A549 (cell line): ENCODE measurements around the gene SERPINA10. TPM values are rescaled to one million over a fixed set of nuclear protein-coding genes. Genes with fewer than 3 reads are reported as not detected.

Source experiments
- ATAC-seq, 2 experiments: fragments of 200-7000 bp in 1 of 2; fragments of >200 bp in 1 of 2; cut with Nextera tagmentation in 1 of 2; cut with Tn5 transposase in 1 of 2; 3 replicates each; pipeline versions ENCODE4 v1.8.0 to v1.9.1; 2018 to 2020; ENCODE audit warnings: mild to moderate bottlenecking in 1 of 2, moderate library complexity in 1 of 2
- CTCF ChIA-PET: fragments of 300-600 bp; sonication (Branson Sonifier 250); formaldehyde crosslinking; extraction: SDS; loops from one replicate; lab custom pipeline; 2021; ENCODE audit warnings: antibody characterized with exemption, inconsistent platforms; lab: Yijun Ruan, JAX
- POLR2A ChIA-PET: fragments of 350-600 bp; formaldehyde crosslinking; extraction: SDS; loops from one replicate; lab custom pipeline; 2021; ENCODE audit warnings: antibody characterized with exemption, inconsistent platforms; lab: Yijun Ruan, JAX
- DNase-seq, 2 experiments: peaks; one replicate each; pipeline versions ENCODE4 v3.0.0 to v3.0.0-alpha.2; 2011 to 2016; ENCODE audit warnings: low read depth in 1 of 2, low spot score in 1 of 2
- FAIRE-seq: peaks from 2 replicates; lab custom pipeline; 2011; peaks lifted over from hg19 to GRCh38; lab: Jason Lieb, UNC
- H3K27ac ChIP-seq, 2 experiments: fragments of >200 bp; sonication (Bioruptor Twin); formaldehyde crosslinking; 3 replicates each; pipeline ENCODE4 v1.5.1; 2016 to 2017
- H3K4me1 ChIP-seq: fragments of >200 bp; sonication (Bioruptor Twin); formaldehyde crosslinking; 3 replicates; pipeline ENCODE4 v1.6.1; 2016
- H3K4me2 ChIP-seq: fragments of >200 bp; sonication (Bioruptor Twin); formaldehyde crosslinking; 3 replicates; pipeline ENCODE4 v1.6.1; 2016
- H3K4me3 ChIP-seq: fragments of >200 bp; sonication (Bioruptor Twin); formaldehyde crosslinking; 3 replicates; pipeline ENCODE4 v1.5.1; 2016
- H3K9me3 ChIP-seq: fragments of >200 bp; sonication (Bioruptor Twin); formaldehyde crosslinking; 3 replicates; pipeline ENCODE4 v1.6.1; 2016
- CBX8 ChIP-seq: fragments of 200-600 bp; sonication (generic); IDR thresholded peaks from 2 replicates; pipeline ENCODE4 v1.6.1; 2016
- E2F6 ChIP-seq: IDR thresholded peaks from 2 replicates; pipeline ENCODE4 v1.6.1; 2012; ENCODE audit warnings: low read depth, borderline replicate concordance
- EHF ChIP-seq: fragments of 250-450 bp; sonication (Bioruptor Pico); IDR thresholded peaks from 2 replicates; pipeline ENCODE4 v1.5.0; 2020; ENCODE audit warnings: mild to moderate bottlenecking
- EHMT2 ChIP-seq: fragments of 200-600 bp; sonication (generic); IDR thresholded peaks from 2 replicates; pipeline ENCODE4 v1.6.1; 2016; ENCODE audit warnings: antibody characterized with exemption, low read depth, mild to moderate bottlenecking, moderate library complexity
- FOSL2 ChIP-seq, 2 experiments: fragments of 450-650 bp in 1 of 2; fragments of >200 bp in 1 of 2; sonication (Bioruptor Twin) in 1 of 2; formaldehyde crosslinking; IDR thresholded peaks; 2 replicates each; pipeline versions ENCODE4 v1.5.0 to v1.6.1; 2016 to 2020; ENCODE audit warnings: mild to moderate bottlenecking in 1 of 2, moderate library complexity in 1 of 2
- FOXS1 ChIP-seq: fragments of 250-450 bp; sonication (Bioruptor Pico); IDR thresholded peaks from 2 replicates; pipeline ENCODE4 v1.5.0; 2020; ENCODE audit warnings: mild to moderate bottlenecking, moderate library complexity
- GATA3 ChIP-seq: IDR thresholded peaks from 2 replicates; pipeline ENCODE4 v1.6.1; 2012; ENCODE audit warnings: borderline replicate concordance
- JUN ChIP-seq, 2 experiments: fragments of >200 bp; sonication (Bioruptor Twin); formaldehyde crosslinking; IDR thresholded peaks; 2 replicates in 1 of 2; 3 replicates in 1 of 2; pipeline ENCODE4 v1.6.1; 2016 to 2017
- KDM5A ChIP-seq: fragments of 200-600 bp; sonication (generic); IDR thresholded peaks from 2 replicates; pipeline ENCODE4 v1.6.1; 2016; ENCODE audit warnings: antibody characterized with exemption, mild to moderate bottlenecking
- MAFK ChIP-seq: fragments of 450-650 bp; IDR thresholded peaks from 2 replicates; pipeline ENCODE4 v1.6.1; 2014; ENCODE audit not compliant: partially characterized antibody
- MYC ChIP-seq: IDR thresholded peaks from 2 replicates; pipeline ENCODE4 v1.6.1; 2012; ENCODE audit warnings: mild to moderate bottlenecking, inconsistent platforms, low read length, improper control_type of control experiment, borderline replicate concordance
- POLR2AphosphoS2 ChIP-seq: conservative IDR thresholded peaks from 2 replicates; pipeline ENCODE4 v1.6.1; 2012; ENCODE audit warnings: low read length, improper control_type of control experiment, inconsistent platforms
- RAD21 ChIP-seq, 2 experiments: fragments of >200 bp in 1 of 2; sonication (Bioruptor Twin) in 1 of 2; formaldehyde crosslinking in 1 of 2; IDR thresholded peaks in 1 of 2; conservative IDR thresholded peaks in 1 of 2; 2 replicates in 1 of 2; 3 replicates in 1 of 2; pipeline ENCODE4 v1.6.1; 2012 to 2018; ENCODE audit warnings: inconsistent platforms in 1 of 2
- RARB ChIP-seq: fragments of 250-450 bp; sonication (Bioruptor Pico); IDR thresholded peaks from 2 replicates; pipeline ENCODE4 v1.8.0; 2021; ENCODE audit warnings: mild to moderate bottlenecking, moderate library complexity
- RNF2 ChIP-seq: fragments of 200-600 bp; sonication (generic); IDR thresholded peaks from 2 replicates; pipeline ENCODE4 v1.6.1; 2016; ENCODE audit warnings: low read depth, mild to moderate bottlenecking, antibody characterized with exemption, moderate library complexity, borderline replicate concordance
- SREBF2 ChIP-seq: fragments of 450-650 bp; IDR thresholded peaks from 2 replicates; pipeline ENCODE4 v1.6.1; 2014; ENCODE audit warnings: mild to moderate bottlenecking, moderate library complexity
- USF2 ChIP-seq: fragments of 450-650 bp; IDR thresholded peaks from 2 replicates; pipeline ENCODE4 v1.6.1; 2014; ENCODE audit warnings: antibody characterized with exemption
- ZC3H11A ChIP-seq: fragments of 450-650 bp; IDR thresholded peaks from 2 replicates; pipeline ENCODE4 v1.6.1; 2014; ENCODE audit warnings: antibody characterized with exemption, mild to moderate bottlenecking
- ZFP36 ChIP-seq: fragments of 450-650 bp; IDR thresholded peaks from 2 replicates; pipeline ENCODE4 v1.6.1; 2014; ENCODE audit warnings: borderline replicate concordance; ENCODE audit not compliant: partially characterized antibody
- WGBS: methylation state at CpG from one replicate; pipeline ENCODE4 v1.1.6; 2017; ENCODE audit errors: missing lambda C conversion rate; 5-methylcytosine and 5-hydroxymethylcytosine counted together
- polyA plus RNA-seq, 4 experiments: library from polyadenylated mRNA; depleted of rRNA in 3 of 4; stranded (reverse); fragments of >200 nt; fragmentation: RNase III in 1 of 4; extraction: RNeasy Plus Mini Kit Qiagen cat#74134 plus additional on column Dnase treatment in 1 of 4; gene quantifications; 2 replicates in 3 of 4; 3 replicates in 1 of 4; pipeline ENCODE4 v1.2.3, GENCODE V29; 2011 to 2017
- TF ChIP-seq, protein P1 (sequence below): fragments of 250-450 bp; sonication (Bioruptor Pico); IDR thresholded peaks from 2 replicates; pipeline ENCODE4 v1.5.0; 2021; ENCODE audit warnings: mild to moderate bottlenecking, moderate library complexity, borderline replicate concordance

SERPINA10 gene
- polyA plus RNA-seq, 2 of the 4 experiments (the other 2 are of a cell fraction), result 0.03 to 0.04 TPM

DNA sequence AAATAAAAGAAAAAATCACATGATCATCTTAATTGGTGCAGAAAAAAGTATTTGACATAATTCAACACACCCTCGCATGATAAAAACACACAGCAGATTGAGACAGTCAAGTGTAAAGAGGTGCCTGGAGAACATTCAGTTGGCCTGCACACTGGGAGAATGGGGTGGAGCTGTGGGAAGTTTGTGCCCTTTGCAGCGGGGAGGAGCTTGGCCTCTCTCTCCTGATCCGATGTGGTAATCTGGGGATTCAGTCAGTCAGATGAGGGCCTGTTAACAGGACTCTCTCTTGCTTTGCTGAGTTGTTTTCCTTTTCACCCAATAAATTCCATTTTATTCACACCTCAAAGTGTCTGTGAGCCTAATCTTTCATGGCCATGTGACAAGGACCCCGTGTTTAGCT, 24.2 kb upstream of the SERPINA10 start (continued):
- TF ChIP-seq, protein P1, sequence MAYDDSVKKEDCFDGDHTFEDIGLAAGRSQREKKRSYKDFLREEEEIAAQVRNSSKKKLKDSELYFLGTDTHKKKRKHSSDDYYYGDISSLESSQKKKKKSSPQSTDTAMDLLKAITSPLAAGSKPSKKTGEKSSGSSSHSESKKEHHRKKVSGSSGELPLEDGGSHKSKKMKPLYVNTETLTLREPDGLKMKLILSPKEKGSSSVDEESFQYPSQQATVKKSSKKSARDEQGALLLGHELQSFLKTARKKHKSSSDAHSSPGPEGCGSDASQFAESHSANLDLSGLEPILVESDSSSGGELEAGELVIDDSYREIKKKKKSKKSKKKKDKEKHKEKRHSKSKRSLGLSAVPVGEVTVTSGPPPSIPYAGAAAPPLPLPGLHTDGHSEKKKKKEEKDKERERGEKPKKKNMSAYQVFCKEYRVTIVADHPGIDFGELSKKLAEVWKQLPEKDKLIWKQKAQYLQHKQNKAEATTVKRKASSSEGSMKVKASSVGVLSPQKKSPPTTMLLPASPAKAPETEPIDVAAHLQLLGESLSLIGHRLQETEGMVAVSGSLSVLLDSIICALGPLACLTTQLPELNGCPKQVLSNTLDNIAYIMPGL, result no peak
- TF ChIP-seq E2F6 (no peak), FOSL2 (IDR thresholded peaks at IDR 0.05) (no peak), FOSL2 (CRISPR knock-in tag; IDR thresholded peaks at IDR 0.05) (no peak), EHF (no peak)

DNA sequence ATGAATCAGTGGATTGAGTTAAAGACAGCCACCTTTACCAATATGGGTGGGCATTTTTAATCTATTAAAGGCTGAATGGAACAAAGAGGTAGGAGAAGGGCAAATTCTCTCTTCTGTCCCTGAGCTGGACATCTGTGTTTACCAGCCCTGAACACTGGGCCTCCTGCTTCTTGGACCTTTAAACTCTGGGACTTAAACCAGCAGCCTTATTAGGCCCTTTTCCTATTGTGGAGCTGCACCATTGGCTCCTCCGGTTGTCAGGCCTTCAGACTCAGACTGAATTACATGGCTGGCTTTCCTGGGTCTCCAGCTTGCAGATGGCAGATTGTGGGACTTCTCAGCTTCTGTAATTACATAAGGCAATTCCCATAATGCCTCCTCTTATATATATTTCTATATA, 23.6 kb upstream of the SERPINA10 start:
- ATAC-seq (no peak), FAIRE-seq (no peak), DNase-seq (no peak)
- Histone ChIP-seq H3K4me1 (no peaks in the 10 kb centered on the region), H3K4me3 (no peak overlapping the region), H3K9me3 (no peaks in the 10 kb centered on the region), H3K27ac (no peak overlapping the region), H3K4me2 (no peak overlapping the region)
- WGBS, result 56% methylated on average over 1 of the region's 1 CpG
- TF ChIP-seq MYC (no peak), EHMT2 (no peak), CBX8 (no peak)
- ChIA-PET POLR2A (no interaction called here), CTCF (interaction anchor here (0.7 kb wide), 1 partner anchor 938 kb away, joined by 3 read pairs; no protein-coding TSS in a partner anchor)

DNA sequence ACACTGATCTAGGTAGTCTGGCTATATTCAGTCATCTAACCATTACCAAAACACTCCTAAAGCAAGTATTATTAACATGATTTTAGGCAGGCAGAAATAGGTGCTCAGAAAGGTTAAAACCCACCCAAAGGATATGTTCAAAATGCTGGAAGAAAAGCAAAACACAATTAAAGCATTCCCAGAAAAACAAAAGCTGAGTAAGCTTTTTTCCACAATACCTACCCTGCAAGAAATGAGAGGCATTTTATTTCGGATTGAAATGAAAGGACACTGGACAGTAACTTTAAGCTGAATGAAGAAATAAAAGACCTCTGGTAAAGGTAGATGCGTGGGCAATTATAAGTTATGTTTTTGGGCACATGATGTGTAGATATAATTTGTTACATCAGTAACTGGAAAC, 21.8 kb upstream of the SERPINA10 start:
- Histone ChIP-seq H3K4me1 (no peaks in the 10 kb centered on the region), H3K4me3 (no peak overlapping the region), H3K27ac (no peak overlapping the region), H3K9me3 (no peaks in the 10 kb centered on the region), H3K4me2 (no peak overlapping the region)
- POLR2A ChIA-PET, result no interaction called here
- no peak for ATAC-seq
- CTCF ChIA-PET, result interaction anchor here (0.6 kb wide), 1 partner anchor 1219 kb away, joined by 3 read pairs; no protein-coding TSS in a partner anchor
- 49% methylated on average over 2 of the region's 2 CpGs for WGBS
- DNase-seq, result no peak
- FAIRE-seq, result no peak
- no peak for TF ChIP-seq ZC3H11A
- TF ChIP-seq MAFK, result peak; percentile 79

DNA sequence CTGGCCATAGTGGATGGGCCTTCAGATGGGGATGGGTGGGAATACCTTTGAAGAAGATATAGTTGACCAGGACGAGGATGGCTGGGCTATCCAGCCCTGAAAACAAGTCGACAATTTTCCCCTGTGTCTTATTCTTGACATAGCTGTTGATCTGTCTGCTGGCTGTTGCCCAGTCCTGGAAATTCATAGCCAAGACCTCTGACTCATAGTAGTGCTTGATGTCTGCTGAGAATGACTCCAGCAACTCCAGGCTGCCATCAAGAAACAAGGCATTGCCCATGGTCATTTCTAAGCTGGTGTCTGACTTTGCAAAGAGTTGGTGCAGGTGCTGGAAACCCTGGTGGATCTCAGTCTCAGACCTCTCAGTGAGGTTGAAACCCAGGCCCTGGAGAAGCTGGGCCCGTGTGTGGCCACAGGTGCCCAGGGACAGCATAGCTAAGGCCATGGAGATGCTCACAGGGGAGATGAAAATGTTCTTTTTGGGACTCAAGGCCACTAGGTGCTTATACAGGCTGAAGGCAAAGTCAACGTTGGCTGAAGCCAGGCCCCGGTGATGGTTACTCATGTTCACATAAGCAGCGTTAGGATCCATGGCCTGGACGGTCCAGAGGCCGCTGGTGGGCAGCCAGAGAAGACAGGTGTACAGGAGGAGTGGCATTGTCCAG, 21.1 kb upstream of the SERPINA10 start:
- POLR2A ChIA-PET, result no interaction called here

More for the DNA sequence above, 21.1 kb upstream of the SERPINA10 start:
- no peak overlapping the region for H3K4me3 ChIP-seq
- no peak overlapping the region for H3K4me2 ChIP-seq
- FAIRE-seq, result no peak
- CTCF ChIA-PET, result interaction anchor here (1.3 kb wide), 1 partner anchor 173 kb away, joined by 3 read pairs; no protein-coding TSS in a partner anchor
- no peaks in the 10 kb centered on the region for H3K9me3 ChIP-seq
- WGBS, result 21% methylated on average over 8 of the region's 8 CpGs
- TF ChIP-seq MYC, result no peak
- no peak for TF ChIP-seq CBX8
- no peak for TF ChIP-seq EHF
- no peak for TF ChIP-seq GATA3
- TF ChIP-seq RARB (CRISPR knock-in tag), result no peak
- no peak for TF ChIP-seq RAD21 (conservative IDR thresholded peaks at IDR 0.05 in 1 of 2, IDR thresholded peaks at IDR 0.05 in 1 of 2)
- no peak for TF ChIP-seq FOXS1 (CRISPR knock-in tag)
- no peak for TF ChIP-seq KDM5A
- no peak for TF ChIP-seq E2F6
- no peak for TF ChIP-seq POLR2AphosphoS2
- TF ChIP-seq ZC3H11A, result no peak
- no peak for TF ChIP-seq FOSL2 (IDR thresholded peaks at IDR 0.05)
- TF ChIP-seq FOSL2 (CRISPR knock-in tag; IDR thresholded peaks at IDR 0.05), result no peak
- TF ChIP-seq USF2, result no peak
- no peak for TF ChIP-seq ZFP36
- no peak for TF ChIP-seq RNF2
- TF ChIP-seq SREBF2, result no peak
- no peak for TF ChIP-seq JUN (IDR thresholded peaks at IDR 0.05)
- TF ChIP-seq, all 56 proteins: peak for 0
- no peaks in the 10 kb centered on the region for H3K4me1 ChIP-seq
- DNase-seq, result no peak
- ATAC-seq, result no peak
- no peak overlapping the region for H3K27ac ChIP-seq
